GM12878 (cell line): ENCODE measurements around the gene LRRN4CL. TPM values are rescaled to one million over a fixed set of nuclear protein-coding genes. Genes with fewer than 3 reads are reported as not detected.
A peak's percentile ranks its signal among the peaks of the same experiment; 100 is the strongest.

Experiments used
- ATAC-seq: fragments of 200-7000 bp; cut with Tn5 transposase; 3 replicates; pipeline ENCODE4 v1.9.1; 2020; ENCODE audit warnings: mild to moderate bottlenecking, moderate library complexity
- BruUV-seq: library from RNA; stranded (reverse); fragments of 400-500 nt; replicated peaks from 2 replicates; lab custom pipeline; 2021; lab: Mats Ljungman, UMichigan
- CTCF ChIA-PET: fragments of 300-600 bp; sonication (Branson Sonifier 250); formaldehyde crosslinking; extraction: SDS; loops from one replicate; lab custom pipeline; 2021; ENCODE audit warnings: inconsistent platforms; lab: Yijun Ruan, JAX
- POLR2A ChIA-PET: fragments of 350-600 bp; formaldehyde crosslinking; extraction: SDS; loops from one replicate; lab custom pipeline; 2021; ENCODE audit warnings: inconsistent platforms; lab: Charles Lee
- RAD21 ChIA-PET: fragments of 300-600 bp; sonication (Branson Sonifier 250); formaldehyde crosslinking; loops from one replicate; lab custom pipeline; 2023; ENCODE audit warnings: antibody characterized with exemption; ENCODE audit not compliant: unreplicated experiment; lab: Charles Lee
- SMC1A ChIA-PET: fragments of 300-600 bp; sonication (Branson Sonifier 250); formaldehyde crosslinking; loops from one replicate; lab custom pipeline; 2023; ENCODE audit not compliant: unreplicated experiment, uncharacterized antibody; lab: Charles Lee
- DNase-seq: peaks from one replicate; pipeline ENCODE4 v3.0.0-alpha.2; 2011; ENCODE audit warnings: low read depth, low spot score
- FAIRE-seq: peaks from 3 replicates; lab custom pipeline; 2011; peaks lifted over from hg19 to GRCh38; lab: Jason Lieb, UNC
- H2AFZ ChIP-seq: 2 replicates; pipeline ENCODE4 v1.6.0; 2011; ENCODE audit warnings: low read depth, low read length, control low read depth; ENCODE audit not compliant: control insufficient read depth
- H3K27ac ChIP-seq: 2 replicates; pipeline ENCODE4 v1.5.1; 2011; ENCODE audit warnings: control low read depth; ENCODE audit not compliant: control insufficient read depth, insufficient read depth
- H3K27me3 ChIP-seq, 2 experiments: replicated peaks in 1 of 2; 2 replicates each; pipeline versions ENCODE4 v1.6.0 to v1.6.1; 2011; ENCODE audit warnings: low read length in 1 of 2; ENCODE audit not compliant: control insufficient read depth in 2 of 2, insufficient read depth in 2 of 2
- H3K36me3 ChIP-seq, 2 experiments: 2 replicates each; pipeline ENCODE4 v1.5.1; 2011; ENCODE audit warnings: low read length in 1 of 2; ENCODE audit not compliant: control insufficient read depth in 2 of 2, insufficient read depth in 2 of 2
- H3K4me1 ChIP-seq: 2 replicates; pipeline ENCODE4 v1.6.1; 2011; ENCODE audit warnings: mild to moderate bottlenecking, low read length, moderate library complexity, mixed read lengths; ENCODE audit not compliant: control insufficient read depth, insufficient read depth
- H3K4me2 ChIP-seq: 2 replicates; pipeline ENCODE4 v1.6.0; 2011; ENCODE audit warnings: control low read depth; ENCODE audit not compliant: control insufficient read depth, insufficient read depth
- H3K4me3 ChIP-seq: fragments of 200-600 bp; sonication (generic); 2 replicates; pipeline ENCODE4 v1.5.1; 2016
- H3K79me2 ChIP-seq: 2 replicates; pipeline ENCODE4 v1.6.0; 2011; ENCODE audit warnings: low read length; ENCODE audit not compliant: control insufficient read depth, insufficient read depth
- H3K9ac ChIP-seq: 2 replicates; pipeline ENCODE4 v1.8.0; 2011; ENCODE audit warnings: low read length, control low read depth, mixed read lengths; ENCODE audit not compliant: control insufficient read depth, insufficient read depth
- H3K9me3 ChIP-seq: replicated peaks from 3 replicates; pipeline ENCODE4 v1.5.1; 2011; ENCODE audit warnings: mild to moderate bottlenecking, low read length; ENCODE audit not compliant: control insufficient read depth, insufficient read depth
- H4K20me1 ChIP-seq: 2 replicates; pipeline ENCODE4 v1.6.0; 2011; ENCODE audit not compliant: control insufficient read depth, insufficient read depth
- POLR2A ChIP-seq: IDR thresholded peaks from 2 replicates; pipeline ENCODE4 v1.6.1; 2011; ENCODE audit warnings: low read depth, mild to moderate bottlenecking, low read length
- RB1 ChIP-seq: fragments of 450-650 bp; formaldehyde crosslinking; IDR thresholded peaks from 2 replicates; pipeline ENCODE4 v1.6.1; 2017; ENCODE audit warnings: mild to moderate bottlenecking, borderline replicate concordance
- SREBF1 ChIP-seq: IDR thresholded peaks from 2 replicates; pipeline ENCODE4 v1.6.1; 2012; ENCODE audit warnings: mild to moderate bottlenecking, low read length
- YBX1 ChIP-seq: fragments of 450-650 bp; IDR thresholded peaks from 2 replicates; pipeline ENCODE4 v1.6.1; 2016; ENCODE audit warnings: antibody characterized with exemption
- ZNF622 ChIP-seq: fragments of 450-650 bp; IDR thresholded peaks from 2 replicates; pipeline ENCODE4 v1.6.1; 2017; ENCODE audit warnings: mild to moderate bottlenecking, inconsistent platforms
- WGBS: methylation state at CpG from one replicate; pipeline ENCODE4 v1.1.6; 2016; ENCODE audit warnings: low lambda C conversion rate; ENCODE audit not compliant: insufficient replicate concordance, insufficient coverage; ENCODE audit errors: missing lambda C conversion rate; 5-methylcytosine and 5-hydroxymethylcytosine counted together
- in situ Hi-C: fragments of 300-500 bp; cut with MboI; formaldehyde crosslinking; loops from 9 replicates; pipeline ENCODE4 v1.14.3; 2018; ENCODE audit warnings: mixed read lengths
- intact Hi-C: fragments of 100-400 bp; cut with micrococcal nuclease; formaldehyde crosslinking; loops from one replicate; pipeline ENCODE4 v1.14.2; 2022; ENCODE audit not compliant: unreplicated experiment
- polyA plus RNA-seq, 11 experiments: library from polyadenylated mRNA; depleted of rRNA in 4 of 11; unstranded in 6 of 11; stranded (reverse) in 5 of 11; fragments of >200 nt; fragmentation: Nextera tagmentation in 4 of 11; fragmentation: Illumina TruSeq in 1 of 11; extraction: Ambion mirVana in 4 of 11; extraction: Trizol in 1 of 11; gene quantifications; 1 replicate in 1 of 11; 2 replicates in 10 of 11; pipeline versions ENCODE4 v1.2.1 to v1.2.3, GENCODE V29; 2011 to 2016; ENCODE audit warnings: inconsistent platforms in 2 of 11, missing spikeins in 2 of 11, low read depth in 1 of 11
- total RNA-seq, 4 experiments: library from RNA; depleted of rRNA in 3 of 4; stranded (reverse); fragments of >200 nt in 3 of 4; fragmentation: Illumina TruSeq in 1 of 4; extraction: Trizol in 1 of 4; gene quantifications; 2 replicates each; pipeline versions ENCODE4 v1.2.1 to v1.2.3, GENCODE V29; 2013 to 2021
- TF ChIP-seq, protein P1 (sequence below): IDR thresholded peaks from 2 replicates; pipeline ENCODE4 v1.6.1; 2011; ENCODE audit warnings: borderline replicate concordance, low read depth, mild to moderate bottlenecking, moderate library complexity, mixed read lengths, low read length; ENCODE audit not compliant: insufficient read depth; ENCODE audit errors: extremely low read length

Gene LRRN4CL
- total and polyA plus RNA-seq, 10 of the 15 experiments (the other 5 are each of a cell fraction or from before 2014, with no cell fraction given): 0.01 to 0.06 TPM; not detected in 8

DNA sequence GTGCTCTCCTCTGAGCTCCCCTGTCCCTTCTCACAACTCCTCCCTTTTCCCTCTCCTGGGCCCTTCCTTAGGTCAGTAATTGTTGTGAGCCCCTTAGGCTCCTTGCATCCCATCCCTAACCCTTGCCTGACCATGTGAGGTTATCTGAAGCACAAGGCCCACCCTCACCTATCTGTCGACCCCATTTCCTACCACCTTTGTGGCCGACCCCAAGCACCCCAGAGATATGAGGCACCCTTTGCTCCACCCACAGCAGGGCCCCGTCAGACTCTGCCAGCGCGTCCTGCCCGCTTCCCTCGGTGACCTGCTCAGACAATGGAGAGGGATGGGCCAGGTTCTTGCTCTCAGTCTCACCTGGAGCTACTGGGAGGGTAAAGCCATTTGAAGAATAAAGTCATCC is 19.5 kb upstream of the LRRN4CL start:
- no peaks in the 10 kb centered on the region for H3K79me2 ChIP-seq
- ChIA-PET SMC1A (interaction anchor here (0.6 to 5.3 kb wide), 7 partner anchors 15 to 152 kb away, joined by 3 to 26 read pairs (median 3); partner anchors contain the start of genes HNRNPUL2, TAF6L and TTC9C), RAD21 (interaction anchor here (0.6 to 1.8 kb wide), 7 partner anchors 18 to 152 kb away, joined by 3 to 8 read pairs (median 4); partner anchors contain the start of genes C11orf98, CSKMT, HNRNPUL2 and TAF6L), POLR2A (interaction anchor here (0.6 to 7.6 kb wide), 14 partner anchors 18 to 147 kb away, joined by 4 to 79 read pairs (median 5); partner anchors contain the start of genes B3GAT3, C11orf98, CSKMT and HNRNPUL2), CTCF (interaction anchor here (1.0 to 5.0 kb wide), 6 partner anchors 14 to 60 kb away, joined by 3 to 21 read pairs (median 6); partner anchors contain the start of genes HNRNPUL2, TTC9C and ZBTB3)
- H4K20me1 ChIP-seq: no peaks in the 10 kb centered on the region
- TF ChIP-seq, protein P1, sequence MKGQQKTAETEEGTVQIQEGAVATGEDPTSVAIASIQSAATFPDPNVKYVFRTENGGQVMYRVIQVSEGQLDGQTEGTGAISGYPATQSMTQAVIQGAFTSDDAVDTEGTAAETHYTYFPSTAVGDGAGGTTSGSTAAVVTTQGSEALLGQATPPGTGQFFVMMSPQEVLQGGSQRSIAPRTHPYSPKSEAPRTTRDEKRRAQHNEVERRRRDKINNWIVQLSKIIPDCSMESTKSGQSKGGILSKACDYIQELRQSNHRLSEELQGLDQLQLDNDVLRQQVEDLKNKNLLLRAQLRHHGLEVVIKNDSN: no peak
- TF ChIP-seq POLR2A: peak; percentile 33
- TF ChIP-seq YBX1: no peak
- ATAC-seq (peak; percentile 8), DNase-seq (no peak), FAIRE-seq (no peak)
- no peaks in the 10 kb centered on the region for H3K27me3 ChIP-seq
- intact Hi-C loops: loop anchor here (1.0 to 5.0 kb wide), 2 partner anchors 19 to 106 kb away; partner anchors contain the start of genes HNRNPUL2 and MTA2
- peak overlapping the region; percentile 88 for H3K27ac ChIP-seq
- H3K4me3 ChIP-seq: peak overlapping the region; percentile 83
- peaks cover 37% of the 10 kb centered on the region for H3K4me1 ChIP-seq
- WGBS: 4% methylated on average over 7 of the region's 7 CpGs
- BruUV-seq: no TSS peak
- H2AFZ ChIP-seq: peak overlapping the region; percentile 93
- in situ Hi-C loops: no loop called here
- peaks cover 16 to 17% of the 10 kb centered on the region in 2 experiments for H3K36me3 ChIP-seq
- H3K9ac ChIP-seq: peak overlapping the region; percentile 90
- H3K9me3 ChIP-seq: no peaks in the 10 kb centered on the region
- H3K4me2 ChIP-seq: peak overlapping the region; percentile 98

- whole genome bisulfite sequencing: 85% methylated on average over 5 of the region's 5 CpGs
- CTCF ChIA-PET: interaction anchor here (0.8 to 5.0 kb wide), 6 partner anchors 14 to 61 kb away, joined by 3 to 21 read pairs (median 4); partner anchors contain the start of gene ZBTB3
These were observed 19.1 kb upstream of the LRRN4CL start for GRCh38 chr11:62708392-62708791.

More at GRCh38 chr11:62708392-62708791, 19.1 kb upstream of the LRRN4CL start:
- ChIA-PET RAD21 (interaction anchor here (1.0 to 1.7 kb wide), 4 partner anchors 43 to 78 kb away, joined by 3 to 8 read pairs (median 6); partner anchors contain the start of genes C11orf98, CSKMT and ZBTB3), SMC1A (interaction anchor here (0.9 to 5.3 kb wide), 5 partner anchors 16 to 151 kb away, joined by 3 to 26 read pairs (median 3); partner anchors contain the start of genes HNRNPUL2 and TTC9C), POLR2A (interaction anchor here (0.6 to 7.6 kb wide), 14 partner anchors 19 to 147 kb away, joined by 4 to 79 read pairs (median 5); partner anchors contain the start of genes B3GAT3, C11orf98, CSKMT and HNRNPUL2)
- peak overlapping the region; percentile 83; the same call in 1 of the 2 replicates for H3K4me3 ChIP-seq
- in situ Hi-C loops (no loop called here), intact Hi-C loops (loop anchor here (5.0 kb wide), 1 partner anchor 106 kb away; the partner anchor contains the start of gene MTA2)
- TF ChIP-seq RB1: no peak
- no peak for TF ChIP-seq SREBF1
- TF ChIP-seq ZNF622: no peak
- no peaks in the 10 kb centered on the region for H4K20me1 ChIP-seq
- peak overlapping the region; percentile 98 for H3K4me2 ChIP-seq
- FAIRE-seq: no peak
- no peaks in the 10 kb centered on the region for H3K27me3 ChIP-seq
- H3K9ac ChIP-seq: peak overlapping the region; percentile 90
- H3K79me2 ChIP-seq: no peaks in the 10 kb centered on the region
- H3K4me1 ChIP-seq: peaks cover 35% of the 10 kb centered on the region
- H3K27ac ChIP-seq: peak overlapping the region; percentile 88
- H2AFZ ChIP-seq: no peak overlapping the region
- BruUV-seq: no TSS peak
- H3K9me3 ChIP-seq: no peaks in the 10 kb centered on the region
- DNase-seq: no peak
- ATAC-seq: no peak
- peaks cover 12 to 17% of the 10 kb centered on the region in 2 experiments for H3K36me3 ChIP-seq
